Measurements from ENCODE around the gene PITHD1.

GRCh38 chr1:23809751-23810171, 31.5 kb downstream of the PITHD1 start:
- TF ChIP-seq POLR2AphosphoS5 (IDR thresholded peaks at IDR 0.05) (peak in 1 of 3 donors; percentile 51), CTCF (IDR thresholded peaks at IDR 0.05) (peak in 5 of 7 experiments; percentile 56 to 90 (median 75)), POLR2A (IDR thresholded peaks at IDR 0.05) (no peak), EP300 (IDR thresholded peaks at IDR 0.05) (no peak)

Measured in stomach (tissue), 4 donors.